GM12878 (cell line): ENCODE results near the gene FASTK. TPM values are rescaled to one million over a fixed set of nuclear protein-coding genes. Genes with fewer than 3 reads are reported as not detected.

ENCODE experiments used
- ATAC-seq: fragments of 200-7000 bp; cut with Tn5 transposase; 3 replicates; pipeline ENCODE4 v1.9.1; 2020; ENCODE audit warnings: mild to moderate bottlenecking, moderate library complexity
- BruUV-seq: library from RNA; stranded (reverse); fragments of 400-500 nt; replicated peaks from 2 replicates; lab custom pipeline; 2021; lab: Mats Ljungman, UMichigan
- CTCF ChIA-PET: fragments of 300-600 bp; sonication (Branson Sonifier 250); formaldehyde crosslinking; extraction: SDS; loops from one replicate; lab custom pipeline; 2021; ENCODE audit warnings: inconsistent platforms; lab: Yijun Ruan, JAX
- POLR2A ChIA-PET: fragments of 350-600 bp; formaldehyde crosslinking; extraction: SDS; loops from one replicate; lab custom pipeline; 2021; ENCODE audit warnings: inconsistent platforms; lab: Charles Lee
- RAD21 ChIA-PET: fragments of 300-600 bp; sonication (Branson Sonifier 250); formaldehyde crosslinking; loops from one replicate; lab custom pipeline; 2023; ENCODE audit warnings: antibody characterized with exemption; ENCODE audit not compliant: unreplicated experiment; lab: Charles Lee
- SMC1A ChIA-PET: fragments of 300-600 bp; sonication (Branson Sonifier 250); formaldehyde crosslinking; loops from one replicate; lab custom pipeline; 2023; ENCODE audit not compliant: unreplicated experiment, uncharacterized antibody; lab: Charles Lee
- DNase-seq: peaks from one replicate; pipeline ENCODE4 v3.0.0-alpha.2; 2011; ENCODE audit warnings: low read depth, low spot score
- FAIRE-seq: peaks from 3 replicates; lab custom pipeline; 2011; peaks lifted over from hg19 to GRCh38; lab: Jason Lieb, UNC
- H2AFZ ChIP-seq: 2 replicates; pipeline ENCODE4 v1.6.0; 2011; ENCODE audit warnings: low read depth, low read length, control low read depth; ENCODE audit not compliant: control insufficient read depth
- H3K27ac ChIP-seq: 2 replicates; pipeline ENCODE4 v1.5.1; 2011; ENCODE audit warnings: control low read depth; ENCODE audit not compliant: control insufficient read depth, insufficient read depth
- H3K27me3 ChIP-seq, 2 experiments: replicated peaks in 1 of 2; 2 replicates each; pipeline versions ENCODE4 v1.6.0 to v1.6.1; 2011; ENCODE audit warnings: low read length in 1 of 2; ENCODE audit not compliant: control insufficient read depth in 2 of 2, insufficient read depth in 2 of 2
- H3K36me3 ChIP-seq, 2 experiments: 2 replicates each; pipeline ENCODE4 v1.5.1; 2011; ENCODE audit warnings: low read length in 1 of 2; ENCODE audit not compliant: control insufficient read depth in 2 of 2, insufficient read depth in 2 of 2
- H3K4me1 ChIP-seq: 2 replicates; pipeline ENCODE4 v1.6.1; 2011; ENCODE audit warnings: mild to moderate bottlenecking, low read length, moderate library complexity, mixed read lengths; ENCODE audit not compliant: control insufficient read depth, insufficient read depth
- H3K4me2 ChIP-seq: 2 replicates; pipeline ENCODE4 v1.6.0; 2011; ENCODE audit warnings: control low read depth; ENCODE audit not compliant: control insufficient read depth, insufficient read depth
- H3K4me3 ChIP-seq: fragments of 200-600 bp; sonication (generic); 2 replicates; pipeline ENCODE4 v1.5.1; 2016
- H3K79me2 ChIP-seq: 2 replicates; pipeline ENCODE4 v1.6.0; 2011; ENCODE audit warnings: low read length; ENCODE audit not compliant: control insufficient read depth, insufficient read depth
- H3K9ac ChIP-seq: 2 replicates; pipeline ENCODE4 v1.8.0; 2011; ENCODE audit warnings: low read length, control low read depth, mixed read lengths; ENCODE audit not compliant: control insufficient read depth, insufficient read depth
- H3K9me3 ChIP-seq: replicated peaks from 3 replicates; pipeline ENCODE4 v1.5.1; 2011; ENCODE audit warnings: mild to moderate bottlenecking, low read length; ENCODE audit not compliant: control insufficient read depth, insufficient read depth
- H4K20me1 ChIP-seq: 2 replicates; pipeline ENCODE4 v1.6.0; 2011; ENCODE audit not compliant: control insufficient read depth, insufficient read depth
- CHD4 ChIP-seq: fragments of 200-600 bp; sonication (generic); IDR thresholded peaks from 2 replicates; pipeline ENCODE4 v1.6.1; 2016; ENCODE audit warnings: mild to moderate bottlenecking
- CREB1 ChIP-seq: IDR thresholded peaks from 2 replicates; pipeline ENCODE4 v1.6.1; 2012; ENCODE audit warnings: low read depth, mild to moderate bottlenecking, inconsistent platforms
- CREM ChIP-seq: IDR thresholded peaks from 2 replicates; pipeline ENCODE4 v1.6.1; 2014; ENCODE audit warnings: antibody characterized with exemption, low read depth
- EP300 ChIP-seq, 2 experiments: fragments of 150-350 bp in 1 of 2; IDR thresholded peaks; 2 replicates each; pipeline ENCODE4 v1.6.1; 2011 to 2012; ENCODE audit warnings: low read depth in 2 of 2, low read length in 2 of 2, borderline replicate concordance in 1 of 2, improper control_type of control experiment in 1 of 2, inconsistent platforms in 1 of 2; ENCODE audit not compliant: control insufficient read depth in 1 of 2
- HDGF ChIP-seq: fragments of 450-650 bp; IDR thresholded peaks from 2 replicates; pipeline ENCODE4 v1.6.1; 2016; ENCODE audit warnings: antibody characterized with exemption
- NR2F1 ChIP-seq: fragments of 450-650 bp; conservative IDR thresholded peaks from 2 replicates; pipeline ENCODE4 v1.6.1; 2017; ENCODE audit warnings: mild to moderate bottlenecking
- PAX5 ChIP-seq: IDR thresholded peaks from 2 replicates; pipeline ENCODE4 v1.6.1; 2011; ENCODE audit warnings: low read depth, low read length, borderline replicate concordance
- RB1 ChIP-seq: fragments of 450-650 bp; formaldehyde crosslinking; IDR thresholded peaks from 2 replicates; pipeline ENCODE4 v1.6.1; 2017; ENCODE audit warnings: mild to moderate bottlenecking, borderline replicate concordance
- RFX5 ChIP-seq: IDR thresholded peaks from 2 replicates; pipeline ENCODE4 v1.6.1; 2011; ENCODE audit warnings: low read depth, low read length, improper control_type of control experiment
- TBL1XR1 ChIP-seq: IDR thresholded peaks from 2 replicates; pipeline ENCODE4 v1.6.1; 2012; ENCODE audit warnings: low read depth, low read length, improper control_type of control experiment
- ZNF274 ChIP-seq: IDR thresholded peaks from one replicate; pipeline ENCODE4 v1.8.0; 2011; ENCODE audit not compliant: insufficient read length, insufficient read depth
- WGBS: methylation state at CpG from one replicate; pipeline ENCODE4 v1.1.6; 2016; ENCODE audit warnings: low lambda C conversion rate; ENCODE audit not compliant: insufficient replicate concordance, insufficient coverage; ENCODE audit errors: missing lambda C conversion rate; 5-methylcytosine and 5-hydroxymethylcytosine counted together
- in situ Hi-C: fragments of 300-500 bp; cut with MboI; formaldehyde crosslinking; loops from 9 replicates; pipeline ENCODE4 v1.14.3; 2018; ENCODE audit warnings: mixed read lengths
- intact Hi-C: fragments of 100-400 bp; cut with micrococcal nuclease; formaldehyde crosslinking; loops from one replicate; pipeline ENCODE4 v1.14.2; 2022; ENCODE audit not compliant: unreplicated experiment
- polyA plus RNA-seq, 11 experiments: library from polyadenylated mRNA; depleted of rRNA in 4 of 11; unstranded in 6 of 11; stranded (reverse) in 5 of 11; fragments of >200 nt; fragmentation: Nextera tagmentation in 4 of 11; fragmentation: Illumina TruSeq in 1 of 11; extraction: Ambion mirVana in 4 of 11; extraction: Trizol in 1 of 11; gene quantifications; 1 replicate in 1 of 11; 2 replicates in 10 of 11; pipeline versions ENCODE4 v1.2.1 to v1.2.3, GENCODE V29; 2011 to 2016; ENCODE audit warnings: inconsistent platforms in 2 of 11, missing spikeins in 2 of 11, low read depth in 1 of 11
- total RNA-seq, 4 experiments: library from RNA; depleted of rRNA in 3 of 4; stranded (reverse); fragments of >200 nt in 3 of 4; fragmentation: Illumina TruSeq in 1 of 4; extraction: Trizol in 1 of 4; gene quantifications; 2 replicates each; pipeline versions ENCODE4 v1.2.1 to v1.2.3, GENCODE V29; 2013 to 2021
- TF ChIP-seq, protein P1 (sequence below): IDR thresholded peaks from 2 replicates; pipeline ENCODE4 v1.6.1; 2012; ENCODE audit warnings: low read depth, low read length, improper control_type of control experiment
- TF ChIP-seq, protein P2 (sequence below): IDR thresholded peaks from 2 replicates; pipeline ENCODE4 v1.6.1; 2011; ENCODE audit warnings: borderline replicate concordance, low read depth, mild to moderate bottlenecking, moderate library complexity, low read length; ENCODE audit not compliant: insufficient read depth, poor library complexity, severe bottlenecking

Gene FASTK
- total and polyA plus RNA-seq, 10 of the 15 experiments (the other 5 are each of a cell fraction or from before 2014, with no cell fraction given) = 0.19 to 102 (median 54.5) TPM

DNA sequence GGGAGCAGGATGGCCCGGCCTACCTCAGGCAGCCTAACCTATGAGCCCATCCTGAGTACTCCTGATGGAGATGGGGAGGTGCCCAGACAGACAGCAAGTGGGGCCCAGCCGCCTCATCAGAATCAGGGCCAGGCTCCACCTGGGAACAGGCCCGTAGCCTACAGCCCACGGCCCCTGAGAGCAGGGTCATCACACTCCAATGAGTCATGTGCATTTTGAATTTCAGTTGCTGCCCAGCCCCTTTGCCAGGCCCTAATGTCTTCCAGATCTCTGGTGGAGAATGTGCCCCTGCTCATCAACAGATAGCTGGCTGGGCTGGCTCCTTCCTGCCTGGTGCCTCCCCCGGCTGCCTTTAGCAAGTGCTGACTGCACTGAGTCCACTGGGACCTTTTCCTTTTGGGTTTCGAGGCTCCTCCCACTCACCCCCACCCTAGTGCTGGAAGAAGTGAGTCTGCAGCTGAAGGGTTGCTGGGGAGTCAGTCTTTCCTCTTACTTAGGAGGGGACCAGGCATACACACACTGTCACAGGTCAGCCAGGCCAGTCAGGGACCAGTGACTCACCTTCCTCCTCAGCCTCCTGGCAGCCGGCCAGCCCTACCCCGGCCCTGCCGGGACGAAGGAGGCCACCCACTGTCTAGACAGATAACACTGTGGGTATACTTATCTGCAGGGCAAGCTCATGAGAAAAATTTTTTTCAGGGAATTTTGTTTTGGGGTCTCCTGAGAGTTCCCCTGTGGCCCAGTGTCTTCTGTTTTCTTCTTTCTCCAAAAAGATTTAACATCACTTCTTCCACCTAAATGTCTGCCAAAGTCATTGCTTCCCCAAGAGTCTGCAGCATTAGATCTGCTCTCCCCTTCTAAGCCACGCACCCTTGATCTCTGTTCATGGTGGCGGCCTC lies 41.4 kb downstream of the FASTK start:
- Histone ChIP-seq H3K79me2 (no peaks in the 10 kb centered on the region), H3K27ac (no peak overlapping the region), H2AFZ (no peak overlapping the region), H4K20me1 (no peaks in the 10 kb centered on the region), H3K4me1 (no peaks in the 10 kb centered on the region), H3K36me3 (no peaks in the 10 kb centered on the region; a peak in 1 of 4 replicates), H3K9me3 (no peaks in the 10 kb centered on the region), H3K4me3 (no peak overlapping the region), H3K9ac (no peak overlapping the region), H3K4me2 (no peak overlapping the region), H3K27me3 (no peaks in the 10 kb centered on the region)
- CTCF ChIA-PET = interaction anchor here (1.2 kb wide), 1 partner anchor 10 kb away, joined by 3 read pairs; no protein-coding TSS in a partner anchor
- in situ Hi-C loops (no loop called here), intact Hi-C loops (no loop called here)
- RAD21 ChIA-PET = no interaction called here
- ATAC-seq (peak; percentile 78), DNase-seq (no peak), FAIRE-seq (no peak)
- POLR2A ChIA-PET = interaction anchor here (0.6 kb wide), 1 partner anchor 51 kb away, joined by 4 read pairs; no protein-coding TSS in a partner anchor
- BruUV-seq = no TSS peak
- TF ChIP-seq EP300 (IDR thresholded peaks at IDR 0.05; ENCODE audit: borderline replicate concordance in 1 of 2, control insufficient read depth in 1 of 2, low read depth in 2 of 2, low read length in 2 of 2) = no peak
- no peak for TF ChIP-seq RFX5
- TF ChIP-seq NR2F1 = no peak
- no peak for TF ChIP-seq TBL1XR1
- TF ChIP-seq, protein P1, sequence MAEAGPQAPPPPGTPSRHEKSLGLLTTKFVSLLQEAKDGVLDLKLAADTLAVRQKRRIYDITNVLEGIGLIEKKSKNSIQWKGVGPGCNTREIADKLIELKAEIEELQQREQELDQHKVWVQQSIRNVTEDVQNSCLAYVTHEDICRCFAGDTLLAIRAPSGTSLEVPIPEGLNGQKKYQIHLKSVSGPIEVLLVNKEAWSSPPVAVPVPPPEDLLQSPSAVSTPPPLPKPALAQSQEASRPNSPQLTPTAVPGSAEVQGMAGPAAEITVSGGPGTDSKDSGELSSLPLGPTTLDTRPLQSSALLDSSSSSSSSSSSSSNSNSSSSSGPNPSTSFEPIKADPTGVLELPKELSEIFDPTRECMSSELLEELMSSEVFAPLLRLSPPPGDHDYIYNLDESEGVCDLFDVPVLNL = no peak
- TF ChIP-seq CHD4 = no peak
- no peak for TF ChIP-seq ZNF274
- TF ChIP-seq, protein P2, sequence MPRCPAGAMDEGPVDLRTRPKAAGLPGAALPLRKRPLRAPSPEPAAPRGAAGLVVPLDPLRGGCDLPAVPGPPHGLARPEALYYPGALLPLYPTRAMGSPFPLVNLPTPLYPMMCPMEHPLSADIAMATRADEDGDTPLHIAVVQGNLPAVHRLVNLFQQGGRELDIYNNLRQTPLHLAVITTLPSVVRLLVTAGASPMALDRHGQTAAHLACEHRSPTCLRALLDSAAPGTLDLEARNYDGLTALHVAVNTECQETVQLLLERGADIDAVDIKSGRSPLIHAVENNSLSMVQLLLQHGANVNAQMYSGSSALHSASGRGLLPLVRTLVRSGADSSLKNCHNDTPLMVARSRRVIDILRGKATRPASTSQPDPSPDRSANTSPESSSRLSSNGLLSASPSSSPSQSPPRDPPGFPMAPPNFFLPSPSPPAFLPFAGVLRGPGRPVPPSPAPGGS = no peak
- TF ChIP-seq CREM = no peak
- TF ChIP-seq RB1 = no peak
- TF ChIP-seq PAX5 = no peak
- no peak for TF ChIP-seq CREB1
- no peak for TF ChIP-seq HDGF
- SMC1A ChIA-PET = no interaction called here
- WGBS = 63% methylated on average over 12 of the region's 12 CpGs
